Mesothelial cell of epicardium (in vitro differentiated cells): ENCODE data around the gene JARID2. TPM values are rescaled to one million over a fixed set of nuclear protein-coding genes. Genes with fewer than 3 reads are reported as not detected.

Source experiments
- DNase-seq, 2 experiments: peaks; one replicate each; pipeline ENCODE4 v3.0.0; 2021; ENCODE audit warnings: low spot score in 2 of 2; ENCODE audit not compliant: unreplicated experiment in 2 of 2
- H3K27ac Mint-ChIP-seq: 2 replicates; pipeline ENCODE4 v1.8.0; 2021; ENCODE audit warnings: mixed read lengths
- H3K27me3 Mint-ChIP-seq: 2 replicates; pipeline ENCODE4 v1.8.0; 2021; ENCODE audit warnings: low read depth, mixed read lengths
- H3K36me3 Mint-ChIP-seq: 2 replicates; pipeline ENCODE4 v1.8.0; 2021; ENCODE audit warnings: mixed read lengths
- H3K4me1 Mint-ChIP-seq: 2 replicates; pipeline ENCODE4 v1.8.0; 2021; ENCODE audit warnings: mixed read lengths
- H3K4me3 Mint-ChIP-seq: 2 replicates; pipeline ENCODE4 v1.8.0; 2021; ENCODE audit warnings: mild to moderate bottlenecking, moderate library complexity, mixed read lengths
- H3K9me3 Mint-ChIP-seq: 2 replicates; pipeline ENCODE4 v1.8.0; 2021; ENCODE audit warnings: mixed read lengths
- total RNA-seq: library from RNA; stranded (reverse); gene quantifications from 3 replicates; pipeline ENCODE4 v1.2.1, GENCODE V29; 2021
- TF ChIP-seq, protein P1 (sequence below): fragments of 200-600 bp; sonication (generic); IDR thresholded peaks from one replicate; pipeline ENCODE4 v1.5.0; 2021; ENCODE audit warnings: antibody characterized with exemption; ENCODE audit not compliant: unreplicated experiment

JARID2 gene
- total RNA-seq, 1 donor from 2014 or later, result 35.3 TPM

GRCh38 chr6:15213838-15214400 is 31.9 kb upstream of the JARID2 start:
- TF ChIP-seq, protein P1, sequence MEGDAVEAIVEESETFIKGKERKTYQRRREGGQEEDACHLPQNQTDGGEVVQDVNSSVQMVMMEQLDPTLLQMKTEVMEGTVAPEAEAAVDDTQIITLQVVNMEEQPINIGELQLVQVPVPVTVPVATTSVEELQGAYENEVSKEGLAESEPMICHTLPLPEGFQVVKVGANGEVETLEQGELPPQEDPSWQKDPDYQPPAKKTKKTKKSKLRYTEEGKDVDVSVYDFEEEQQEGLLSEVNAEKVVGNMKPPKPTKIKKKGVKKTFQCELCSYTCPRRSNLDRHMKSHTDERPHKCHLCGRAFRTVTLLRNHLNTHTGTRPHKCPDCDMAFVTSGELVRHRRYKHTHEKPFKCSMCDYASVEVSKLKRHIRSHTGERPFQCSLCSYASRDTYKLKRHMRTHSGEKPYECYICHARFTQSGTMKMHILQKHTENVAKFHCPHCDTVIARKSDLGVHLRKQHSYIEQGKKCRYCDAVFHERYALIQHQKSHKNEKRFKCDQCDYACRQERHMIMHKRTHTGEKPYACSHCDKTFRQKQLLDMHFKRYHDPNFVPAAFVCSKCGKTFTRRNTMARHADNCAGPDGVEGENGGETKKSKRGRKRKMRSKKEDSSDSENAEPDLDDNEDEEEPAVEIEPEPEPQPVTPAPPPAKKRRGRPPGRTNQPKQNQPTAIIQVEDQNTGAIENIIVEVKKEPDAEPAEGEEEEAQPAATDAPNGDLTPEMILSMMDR, result no peak
- DNase-seq, result no peak
- Mint-ChIP-seq H3K27ac (no peak overlapping the region), H3K36me3 (no peaks in the 10 kb centered on the region), H3K27me3 (no peaks in the 10 kb centered on the region), H3K4me3 (no peak overlapping the region), H3K9me3 (peaks cover 2% of the 10 kb centered on the region), H3K4me1 (no peaks in the 10 kb centered on the region)

DNA sequence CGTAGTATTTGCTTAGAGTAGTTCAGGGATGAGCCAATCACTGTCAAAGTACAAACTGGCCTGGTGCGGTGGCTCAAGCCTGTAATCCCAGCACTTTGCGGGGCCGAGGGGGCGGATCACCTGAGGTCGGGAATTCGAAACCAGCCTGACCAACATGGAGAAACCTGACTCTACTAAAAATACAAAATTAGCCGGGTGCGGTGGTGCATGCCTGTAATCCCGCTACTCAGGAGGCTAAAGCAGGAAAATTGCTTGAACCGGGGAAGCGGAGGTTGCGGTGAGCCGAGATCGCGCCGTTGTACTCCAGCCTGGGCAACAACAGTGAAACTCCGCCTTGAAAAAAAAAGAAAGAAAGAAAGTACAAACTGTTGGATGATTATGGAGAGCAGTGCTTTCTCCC is 27.5 kb upstream of the JARID2 start:
- H3K4me3 Mint-ChIP-seq, result no peak overlapping the region
- peaks cover 2% of the 10 kb centered on the region for H3K9me3 Mint-ChIP-seq
- no peak for DNase-seq
- peaks cover 4% of the 10 kb centered on the region for H3K4me1 Mint-ChIP-seq
- no peak overlapping the region for H3K27ac Mint-ChIP-seq
- TF ChIP-seq, protein P1, result no peak
- no peaks in the 10 kb centered on the region for H3K27me3 Mint-ChIP-seq
- H3K36me3 Mint-ChIP-seq, result no peaks in the 10 kb centered on the region

DNA sequence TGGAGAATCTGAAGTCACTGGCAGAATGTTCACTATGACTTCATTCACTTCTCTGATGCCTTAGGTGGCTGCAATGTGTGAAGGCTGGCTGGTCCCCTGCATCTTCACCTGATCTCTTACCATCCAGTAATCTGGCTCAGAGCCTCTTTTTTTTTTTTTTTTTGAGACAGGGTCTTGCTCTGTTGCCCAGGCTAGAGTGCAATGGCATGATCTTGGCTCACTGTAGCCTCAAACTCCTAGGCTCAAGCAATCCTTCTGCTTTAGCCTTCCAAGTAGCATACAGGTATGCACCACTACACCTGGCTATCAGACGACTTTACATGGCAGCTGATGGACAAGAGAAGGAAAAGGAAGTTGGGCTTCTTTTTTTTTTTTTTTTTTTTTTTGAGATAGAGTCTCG is 25.8 kb upstream of the JARID2 start:
- no peaks in the 10 kb centered on the region for H3K9me3 Mint-ChIP-seq
- no peaks in the 10 kb centered on the region for H3K36me3 Mint-ChIP-seq
- TF ChIP-seq, protein P1, result no peak
- H3K4me1 Mint-ChIP-seq, result peaks cover 4% of the 10 kb centered on the region
- no peak overlapping the region for H3K4me3 Mint-ChIP-seq
- H3K27ac Mint-ChIP-seq, result no peak overlapping the region
- no peak for DNase-seq
- H3K27me3 Mint-ChIP-seq, result no peaks in the 10 kb centered on the region

DNA sequence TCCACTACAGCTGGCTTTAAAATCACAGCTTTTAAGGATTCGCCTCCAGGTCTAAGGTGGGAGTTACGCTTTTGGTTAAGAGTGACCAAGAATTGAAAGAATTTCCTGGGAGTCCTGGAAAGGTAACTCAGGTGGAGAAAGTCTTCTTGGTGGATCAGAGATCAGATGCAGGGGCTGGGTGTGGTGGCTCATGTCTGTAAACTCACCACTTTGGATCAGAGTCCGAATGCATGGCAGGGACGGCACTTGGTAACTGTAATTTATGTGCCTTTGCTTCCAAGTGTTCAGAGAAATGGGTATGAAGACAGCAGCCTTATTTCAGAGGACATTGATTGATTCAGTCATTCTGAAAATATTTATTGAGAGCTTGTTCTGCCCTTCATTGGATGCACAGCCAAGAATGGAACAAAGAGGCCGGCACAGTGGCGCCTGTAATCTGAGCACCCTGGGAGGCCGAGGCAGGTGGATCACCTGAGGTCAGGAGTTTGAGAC is 18.0 kb upstream of the JARID2 start:
- no peaks in the 10 kb centered on the region for H3K4me1 Mint-ChIP-seq
- no peak overlapping the region for H3K27ac Mint-ChIP-seq
- H3K4me3 Mint-ChIP-seq, result no peak overlapping the region
- TF ChIP-seq, protein P1, result no peak
- H3K27me3 Mint-ChIP-seq, result no peaks in the 10 kb centered on the region
- no peaks in the 10 kb centered on the region for H3K9me3 Mint-ChIP-seq
- H3K36me3 Mint-ChIP-seq, result no peaks in the 10 kb centered on the region
- no peak for DNase-seq

DNA sequence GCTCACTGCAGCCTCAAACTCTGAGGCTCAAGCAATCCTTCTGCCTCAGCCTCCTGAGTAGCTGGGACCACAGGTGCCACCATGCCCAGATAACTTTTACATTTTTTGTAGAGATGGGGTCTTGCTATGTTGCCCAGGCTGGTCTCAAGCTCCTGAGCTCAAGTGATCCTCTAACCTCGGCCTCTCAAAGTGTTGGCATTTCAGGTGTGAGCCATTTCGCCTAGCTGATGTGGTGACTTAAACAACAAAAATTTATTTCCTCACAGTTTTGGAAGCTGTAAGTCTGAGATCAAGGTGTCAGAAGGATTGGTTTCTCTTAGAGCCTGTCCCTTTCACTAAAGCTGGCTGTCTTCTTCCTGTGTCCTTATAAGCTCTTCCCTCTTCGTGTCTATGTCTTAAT is 15.0 kb upstream of the JARID2 start:
- Mint-ChIP-seq H3K27ac (no peak overlapping the region), H3K9me3 (no peaks in the 10 kb centered on the region), H3K4me1 (no peaks in the 10 kb centered on the region), H3K36me3 (no peaks in the 10 kb centered on the region), H3K27me3 (no peaks in the 10 kb centered on the region), H3K4me3 (no peak overlapping the region)
- TF ChIP-seq, protein P1, result no peak
- DNase-seq, result no peak
